MM.1S (cell line): Measurements from ENCODE around the gene IDH1.

Experiments used
- DNase-seq: peaks from one replicate; pipeline ENCODE4 v3.0.0-alpha.2; 2015
- H2AFZ ChIP-seq: fragments of 300-600 bp; sonication (generic); 2 replicates; pipeline ENCODE4 v1.6.0; 2016; ENCODE audit warnings: antibody characterized with exemption, low read length
- H3F3A ChIP-seq: fragments of 300-600 bp; sonication (generic); 2 replicates; pipeline ENCODE4 v1.6.1; 2016; ENCODE audit warnings: mild to moderate bottlenecking, antibody characterized with exemption, low read length, moderate library complexity, mixed read lengths; ENCODE audit not compliant: insufficient read depth
- H3K27ac ChIP-seq: fragments of 300-600 bp; sonication (generic); 2 replicates; pipeline ENCODE4 v1.5.1; 2016; ENCODE audit warnings: mild to moderate bottlenecking, low read length
- H3K27me3 ChIP-seq: fragments of 300-600 bp; sonication (generic); replicated peaks from 2 replicates; pipeline ENCODE4 v1.6.0; 2016; ENCODE audit warnings: low read length; ENCODE audit not compliant: insufficient read depth
- H3K36me3 ChIP-seq: fragments of 300-600 bp; sonication (generic); replicated peaks from 2 replicates; pipeline ENCODE4 v1.6.1; 2016; ENCODE audit warnings: mild to moderate bottlenecking, low read length, mixed read lengths; ENCODE audit not compliant: insufficient read depth
- H3K4me1 ChIP-seq: fragments of 300-600 bp; sonication (generic); 2 replicates; pipeline ENCODE4 v1.6.1; 2016; ENCODE audit warnings: low read length, mixed read lengths
- H3K4me2 ChIP-seq: fragments of 300-600 bp; sonication (generic); 2 replicates; pipeline ENCODE4 v1.6.0; 2016; ENCODE audit warnings: low read depth, low read length
- H3K4me3 ChIP-seq: fragments of 300-600 bp; sonication (generic); 2 replicates; pipeline ENCODE4 v1.5.1; 2016; ENCODE audit warnings: low read length, mixed read lengths
- H3K79me2 ChIP-seq: fragments of 300-600 bp; sonication (generic); 2 replicates; pipeline ENCODE4 v1.6.1; 2016; ENCODE audit warnings: mixed run types, low read length, mixed read lengths
- H3K9ac ChIP-seq: fragments of 300-600 bp; sonication (generic); 2 replicates; pipeline ENCODE4 v1.6.1; 2016; ENCODE audit warnings: low read length, mixed read lengths
- H3K9me2 ChIP-seq: fragments of 300-600 bp; sonication (generic); replicated peaks from 2 replicates; pipeline ENCODE4 v1.6.1; 2016; ENCODE audit warnings: mild to moderate bottlenecking, low read length, mixed read lengths; ENCODE audit not compliant: insufficient read depth
- H3K9me3 ChIP-seq: fragments of 300-600 bp; sonication (generic); replicated peaks from 2 replicates; pipeline ENCODE4 v1.6.1; 2016; ENCODE audit warnings: mild to moderate bottlenecking, low read length, mixed read lengths; ENCODE audit not compliant: insufficient read depth
- H4K20me1 ChIP-seq: fragments of 300-600 bp; sonication (generic); 2 replicates; pipeline ENCODE4 v1.6.1; 2016; ENCODE audit warnings: mild to moderate bottlenecking, low read length, moderate library complexity, mixed read lengths; ENCODE audit not compliant: insufficient read depth
- EZH2 ChIP-seq: fragments of 300-600 bp; sonication (generic); optimal IDR thresholded peaks from 2 replicates; pipeline ENCODE3; 2017; ENCODE audit warnings: low read depth, mild to moderate bottlenecking, antibody characterized with exemption, low read length, mixed read lengths
- EZH2phosphoT487 ChIP-seq: fragments of 300-600 bp; sonication (generic); IDR thresholded peaks from 2 replicates; pipeline ENCODE4 v1.6.1; 2018; ENCODE audit warnings: antibody characterized with exemption, low read length
- TF ChIP-seq, protein P1 (sequence below): fragments of 300-600 bp; sonication (generic); IDR thresholded peaks from 2 replicates; pipeline ENCODE4 v1.5.1; 2016; ENCODE audit warnings: antibody characterized with exemption, low read length, mixed read lengths

IDH1 gene

GRCh38 chr2:208245746-208246145, 9.1 kb downstream of the IDH1 start:
- peaks cover 4% of the 10 kb centered on the region; the same call in 1 of the 2 replicates for H3K36me3 ChIP-seq

GRCh38 chr2:208244422-208244821, 10.4 kb downstream of the IDH1 start:
- Histone ChIP-seq H3K4me2 (no peak overlapping the region), H3K4me3 (no peak overlapping the region)

More at GRCh38 chr2:208245746-208246145, 9.1 kb downstream of the IDH1 start:
- Histone ChIP-seq H2AFZ (no peak overlapping the region), H3K9me3 (no peaks in the 10 kb centered on the region), H3K4me2 (no peak overlapping the region), H3K4me3 (no peak overlapping the region), H3F3A (0 out of 2 replicates have a peak, but pooled peaks cover 4% of the 10 kb centered on the region), H4K20me1 (no peaks in the 10 kb centered on the region), H3K9ac (no peak overlapping the region), H3K27ac (no peak overlapping the region), H3K27me3 (no peaks in the 10 kb centered on the region), H3K79me2 (no peaks in the 10 kb centered on the region), H3K4me1 (peaks cover 22% of the 10 kb centered on the region), H3K9me2 (no peaks in the 10 kb centered on the region)
- no peak for DNase-seq
- TF ChIP-seq EZH2phosphoT487 = no peak
- no peak for TF ChIP-seq EZH2
- TF ChIP-seq, protein P1, sequence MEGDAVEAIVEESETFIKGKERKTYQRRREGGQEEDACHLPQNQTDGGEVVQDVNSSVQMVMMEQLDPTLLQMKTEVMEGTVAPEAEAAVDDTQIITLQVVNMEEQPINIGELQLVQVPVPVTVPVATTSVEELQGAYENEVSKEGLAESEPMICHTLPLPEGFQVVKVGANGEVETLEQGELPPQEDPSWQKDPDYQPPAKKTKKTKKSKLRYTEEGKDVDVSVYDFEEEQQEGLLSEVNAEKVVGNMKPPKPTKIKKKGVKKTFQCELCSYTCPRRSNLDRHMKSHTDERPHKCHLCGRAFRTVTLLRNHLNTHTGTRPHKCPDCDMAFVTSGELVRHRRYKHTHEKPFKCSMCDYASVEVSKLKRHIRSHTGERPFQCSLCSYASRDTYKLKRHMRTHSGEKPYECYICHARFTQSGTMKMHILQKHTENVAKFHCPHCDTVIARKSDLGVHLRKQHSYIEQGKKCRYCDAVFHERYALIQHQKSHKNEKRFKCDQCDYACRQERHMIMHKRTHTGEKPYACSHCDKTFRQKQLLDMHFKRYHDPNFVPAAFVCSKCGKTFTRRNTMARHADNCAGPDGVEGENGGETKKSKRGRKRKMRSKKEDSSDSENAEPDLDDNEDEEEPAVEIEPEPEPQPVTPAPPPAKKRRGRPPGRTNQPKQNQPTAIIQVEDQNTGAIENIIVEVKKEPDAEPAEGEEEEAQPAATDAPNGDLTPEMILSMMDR = no peak

DNA sequence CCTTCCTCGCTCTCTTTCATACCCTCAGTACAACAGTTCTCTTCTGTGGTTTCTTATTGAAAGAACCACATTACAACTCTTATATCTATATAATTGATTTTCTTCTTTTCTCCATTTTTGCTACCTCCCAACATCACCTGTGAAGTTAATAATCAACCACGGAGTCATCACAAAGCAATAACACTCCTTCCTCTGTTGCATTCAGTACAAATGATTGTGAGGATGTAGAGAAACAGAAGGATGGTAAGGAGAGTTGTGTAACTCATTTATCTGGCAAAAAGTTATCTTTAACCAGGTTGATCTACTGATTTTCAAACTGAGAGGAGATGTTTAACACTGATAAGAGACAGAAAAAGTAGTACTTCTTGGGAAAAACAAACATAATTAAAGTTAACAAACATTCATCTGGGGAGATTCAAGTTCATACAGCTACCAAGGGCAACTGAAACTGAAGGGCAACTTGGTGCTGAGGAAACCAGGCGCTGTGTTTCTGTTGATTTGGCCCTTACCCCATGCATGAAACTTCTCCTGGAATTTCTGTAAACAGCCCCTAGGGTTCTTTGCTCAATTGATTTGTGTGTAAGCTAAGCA, 14.2 kb downstream of the IDH1 start:
- Histone ChIP-seq H3K4me3 (no peak overlapping the region), H3K4me2 (no peak overlapping the region), H3F3A (no peaks in the 10 kb centered on the region), H3K9ac (no peak overlapping the region), H3K9me3 (no peaks in the 10 kb centered on the region), H3K27me3 (no peaks in the 10 kb centered on the region), H3K4me1 (no peaks in the 10 kb centered on the region), H4K20me1 (0 out of 2 replicates have a peak, but pooled peaks cover 3% of the 10 kb centered on the region), H3K27ac (no peak overlapping the region), H3K79me2 (no peaks in the 10 kb centered on the region), H3K36me3 (no peaks in the 10 kb centered on the region), H3K9me2 (no peaks in the 10 kb centered on the region), H2AFZ (no peak overlapping the region)
- DNase-seq = no peak
- no peak for TF ChIP-seq EZH2phosphoT487
- no peak for TF ChIP-seq EZH2
- TF ChIP-seq, protein P1 = no peak

More at GRCh38 chr2:208244422-208244821, 10.4 kb downstream of the IDH1 start:
- TF ChIP-seq, protein P1 = no peak
- TF ChIP-seq EZH2 (no peak), EZH2phosphoT487 (no peak)
- no peaks in the 10 kb centered on the region for H3K9me2 ChIP-seq
- no peak for DNase-seq
- peaks cover 22% of the 10 kb centered on the region for H3K4me1 ChIP-seq
- no peaks in the 10 kb centered on the region for H3K27me3 ChIP-seq
- H3K36me3 ChIP-seq = no peaks in the 10 kb centered on the region
- H3K9me3 ChIP-seq = no peaks in the 10 kb centered on the region
- H3K9ac ChIP-seq = no peak overlapping the region
- 0 out of 2 replicates have a peak, but pooled peaks cover 3% of the 10 kb centered on the region for H4K20me1 ChIP-seq
- H3K27ac ChIP-seq = no peak overlapping the region
- no peak overlapping the region for H2AFZ ChIP-seq
- 0 out of 2 replicates have a peak, but pooled peaks cover 4% of the 10 kb centered on the region for H3F3A ChIP-seq
- H3K79me2 ChIP-seq = no peaks in the 10 kb centered on the region
